Calu3 (cell line): ENCODE data around the gene FER. TPM values are rescaled to one million over a fixed set of nuclear protein-coding genes. Genes with fewer than 3 reads are reported as not detected.
"Not testable (repeated sequence)": the region's sequence is repeated elsewhere in the genome, so short reads cannot be mapped to it uniquely, and the experiment has no call there.

Experiments used
- BruUV-seq: library from RNA; stranded (reverse); fragments of 400-500 nt; replicated peaks from 2 replicates; lab custom pipeline; 2021; lab: Mats Ljungman, UMichigan
- CTCF ChIA-PET: fragments of 300-600 bp; sonication (Branson Sonifier 250); formaldehyde crosslinking; loops from one replicate; lab custom pipeline; 2022; ENCODE audit warnings: antibody characterized with exemption; lab: Charles Lee
- DNase-seq: peaks from one replicate; pipeline ENCODE4 v3.0.0; 2022
- H3K27ac Mint-ChIP-seq: one replicate; pipeline ENCODE4 v1.8.0; 2022; ENCODE audit warnings: mixed read lengths; ENCODE audit not compliant: unreplicated experiment
- H3K27me3 Mint-ChIP-seq: one replicate; pipeline ENCODE4 v1.8.0; 2022; ENCODE audit warnings: mixed read lengths; ENCODE audit not compliant: unreplicated experiment
- H3K36me3 Mint-ChIP-seq: one replicate; pipeline ENCODE4 v1.8.0; 2022; ENCODE audit warnings: mild to moderate bottlenecking, moderate library complexity, mixed read lengths; ENCODE audit not compliant: insufficient read depth, unreplicated experiment
- H3K4me1 Mint-ChIP-seq: one replicate; pipeline ENCODE4 v1.8.0; 2022; ENCODE audit warnings: mild to moderate bottlenecking, low read depth, mixed read lengths; ENCODE audit not compliant: unreplicated experiment
- H3K4me3 Mint-ChIP-seq: one replicate; pipeline ENCODE4 v1.8.0; 2022; ENCODE audit warnings: mild to moderate bottlenecking, low read depth, moderate library complexity, mixed read lengths; ENCODE audit not compliant: unreplicated experiment
- H3K9me3 Mint-ChIP-seq: one replicate; pipeline ENCODE4 v1.8.0; 2022; ENCODE audit warnings: low read depth, mixed read lengths; ENCODE audit not compliant: unreplicated experiment
- intact Hi-C: fragments of 100-400 bp; cut with micrococcal nuclease; formaldehyde crosslinking; loops from one replicate; pipeline ENCODE4 v1.10.0; 2022; ENCODE audit not compliant: unreplicated experiment
- total RNA-seq: library from RNA; stranded (reverse); gene quantifications from 2 replicates; pipeline ENCODE4 v1.2.3, GENCODE V29; 2022
- TF ChIP-seq, protein P1 (sequence below): fragments of 200-600 bp; IDR thresholded peaks from one replicate; pipeline ENCODE4 v1.8.0; 2022; ENCODE audit warnings: antibody characterized with exemption; ENCODE audit not compliant: unreplicated experiment

Gene FER
- total RNA-seq, 1 experiment from 2014 or later: 32.9 TPM

DNA sequence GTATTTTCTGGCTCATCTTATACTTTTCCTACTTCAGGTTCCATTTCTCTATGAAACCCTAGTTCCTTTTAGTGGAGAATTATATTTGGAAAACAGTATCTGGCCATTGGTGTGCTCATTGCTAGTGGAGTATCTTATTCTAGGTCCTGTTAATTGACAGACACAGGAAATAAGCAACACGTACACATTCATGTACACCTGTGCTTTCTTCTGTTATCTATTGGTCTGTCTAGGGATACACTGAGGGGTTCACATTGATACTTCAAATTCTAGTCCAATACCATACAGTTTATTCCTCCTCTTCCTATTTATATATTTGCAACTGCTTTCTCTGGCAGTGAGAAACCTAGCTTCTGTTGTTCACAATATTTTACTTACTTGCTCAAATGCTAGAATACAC is 110.2 kb downstream of the FER start:
- CTCF ChIA-PET: no interaction called here
- BruUV-seq: no TSS peak
- no peak overlapping the region for H3K4me3 Mint-ChIP-seq
- H3K4me1 Mint-ChIP-seq: no peaks in the 10 kb centered on the region
- TF ChIP-seq, protein P1, sequence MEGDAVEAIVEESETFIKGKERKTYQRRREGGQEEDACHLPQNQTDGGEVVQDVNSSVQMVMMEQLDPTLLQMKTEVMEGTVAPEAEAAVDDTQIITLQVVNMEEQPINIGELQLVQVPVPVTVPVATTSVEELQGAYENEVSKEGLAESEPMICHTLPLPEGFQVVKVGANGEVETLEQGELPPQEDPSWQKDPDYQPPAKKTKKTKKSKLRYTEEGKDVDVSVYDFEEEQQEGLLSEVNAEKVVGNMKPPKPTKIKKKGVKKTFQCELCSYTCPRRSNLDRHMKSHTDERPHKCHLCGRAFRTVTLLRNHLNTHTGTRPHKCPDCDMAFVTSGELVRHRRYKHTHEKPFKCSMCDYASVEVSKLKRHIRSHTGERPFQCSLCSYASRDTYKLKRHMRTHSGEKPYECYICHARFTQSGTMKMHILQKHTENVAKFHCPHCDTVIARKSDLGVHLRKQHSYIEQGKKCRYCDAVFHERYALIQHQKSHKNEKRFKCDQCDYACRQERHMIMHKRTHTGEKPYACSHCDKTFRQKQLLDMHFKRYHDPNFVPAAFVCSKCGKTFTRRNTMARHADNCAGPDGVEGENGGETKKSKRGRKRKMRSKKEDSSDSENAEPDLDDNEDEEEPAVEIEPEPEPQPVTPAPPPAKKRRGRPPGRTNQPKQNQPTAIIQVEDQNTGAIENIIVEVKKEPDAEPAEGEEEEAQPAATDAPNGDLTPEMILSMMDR: no peak
- intact Hi-C loops: no loop called here
- peaks cover 3% of the 10 kb centered on the region for H3K9me3 Mint-ChIP-seq
- no peak overlapping the region for H3K27ac Mint-ChIP-seq
- no peaks in the 10 kb centered on the region for H3K36me3 Mint-ChIP-seq
- DNase-seq: no peak
- no peaks in the 10 kb centered on the region for H3K27me3 Mint-ChIP-seq

DNA sequence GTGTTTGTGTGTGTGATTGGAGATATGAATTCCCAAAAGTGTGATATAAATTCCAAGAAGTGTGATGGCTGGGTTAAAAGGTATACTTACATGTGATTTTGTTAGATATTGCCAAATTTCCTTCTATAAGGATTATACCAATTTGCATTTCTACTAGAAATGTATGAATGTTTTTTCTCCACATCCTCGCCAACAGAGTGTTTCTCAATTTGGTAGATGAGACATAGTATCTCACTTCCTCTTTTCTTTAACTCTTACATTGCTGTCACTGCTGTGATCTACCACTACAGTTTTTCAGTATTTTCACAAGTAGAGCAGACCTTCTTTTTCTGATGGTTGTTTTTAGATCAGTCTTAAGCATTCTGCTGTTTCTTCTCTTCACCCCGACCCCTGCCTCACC is 111.3 kb downstream of the FER start:
- H3K27me3 Mint-ChIP-seq: no peaks in the 10 kb centered on the region
- CTCF ChIA-PET: no interaction called here
- no peak for DNase-seq
- H3K4me1 Mint-ChIP-seq: no peaks in the 10 kb centered on the region
- no peak overlapping the region for H3K4me3 Mint-ChIP-seq
- BruUV-seq: no TSS peak
- H3K36me3 Mint-ChIP-seq: no peaks in the 10 kb centered on the region
- intact Hi-C loops: no loop called here
- H3K9me3 Mint-ChIP-seq: no peaks in the 10 kb centered on the region
- H3K27ac Mint-ChIP-seq: no peak overlapping the region
- TF ChIP-seq, protein P1: no peak

DNA sequence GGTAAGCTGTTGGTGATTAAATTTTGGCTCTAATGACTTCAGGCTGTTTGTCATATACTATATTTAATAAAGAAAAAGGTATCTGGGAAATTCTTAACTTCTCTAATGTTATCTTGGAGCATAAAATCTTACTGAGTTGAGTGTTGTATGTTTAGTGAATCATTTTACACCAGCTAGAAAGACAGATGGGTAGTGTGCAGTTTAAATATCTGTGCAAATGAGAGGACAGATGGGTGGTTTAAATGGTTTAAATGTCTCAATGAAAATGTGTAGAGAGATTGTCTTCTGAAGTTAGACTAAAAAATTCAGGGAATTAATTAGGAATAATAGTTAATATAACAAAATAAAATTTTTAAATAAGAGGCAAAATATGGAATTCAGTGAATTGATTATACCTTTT is 114.5 kb downstream of the FER start:
- intact Hi-C loops: no loop called here
- H3K4me3 Mint-ChIP-seq: no peak overlapping the region
- no peak overlapping the region for H3K27ac Mint-ChIP-seq
- no peaks in the 10 kb centered on the region for H3K27me3 Mint-ChIP-seq
- H3K9me3 Mint-ChIP-seq: peaks cover 3% of the 10 kb centered on the region
- TF ChIP-seq, protein P1: no peak
- DNase-seq: no peak
- no TSS peak for BruUV-seq
- H3K4me1 Mint-ChIP-seq: no peaks in the 10 kb centered on the region
- CTCF ChIA-PET: no interaction called here
- no peaks in the 10 kb centered on the region for H3K36me3 Mint-ChIP-seq

DNA sequence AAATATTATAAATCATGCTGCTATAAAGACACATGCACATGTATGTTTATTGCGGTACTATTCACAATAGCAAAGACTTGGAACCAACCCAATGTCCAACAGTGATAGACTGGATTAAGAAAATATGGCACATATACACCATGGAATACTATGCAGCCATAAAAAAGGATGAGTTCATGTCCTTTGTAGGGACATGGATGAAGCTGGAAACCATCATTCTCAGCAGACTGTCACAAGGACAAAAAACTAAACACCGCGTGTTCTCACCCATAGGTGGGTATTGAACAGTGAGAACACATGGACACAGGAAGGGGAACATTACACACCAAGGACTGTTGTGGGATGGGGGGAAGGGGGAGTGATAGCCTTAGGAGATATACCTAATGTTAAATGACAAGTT is 118.4 kb downstream of the FER start:
- H3K27me3 Mint-ChIP-seq, BruUV-seq, H3K27ac Mint-ChIP-seq, intact Hi-C loops, H3K36me3 Mint-ChIP-seq, DNase-seq, H3K4me3 Mint-ChIP-seq, H3K4me1 Mint-ChIP-seq, CTCF ChIA-PET, H3K9me3 Mint-ChIP-seq: not testable (repeated sequence)

DNA sequence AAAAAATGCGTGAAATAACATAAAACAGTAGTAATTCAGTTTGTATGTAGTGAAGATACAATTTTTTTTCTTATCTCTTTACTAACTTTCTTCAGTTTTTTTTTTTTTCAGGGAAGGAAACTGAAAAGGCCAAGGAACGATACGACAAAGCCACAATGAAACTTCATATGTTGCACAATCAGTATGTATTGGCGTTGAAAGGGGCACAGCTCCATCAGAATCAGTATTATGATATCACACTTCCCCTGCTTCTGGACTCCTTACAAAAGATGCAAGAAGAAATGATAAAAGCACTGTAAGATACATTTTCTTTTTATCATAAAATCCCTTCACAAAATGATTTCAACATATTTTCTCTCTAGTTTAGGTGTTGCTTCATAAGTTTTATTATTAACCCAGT is 120.0 kb downstream of the FER start:
- BruUV-seq: no TSS peak
- Mint-ChIP-seq H3K27ac (no peak overlapping the region), H3K9me3 (peaks cover 3% of the 10 kb centered on the region), H3K4me3 (no peak overlapping the region), H3K4me1 (no peaks in the 10 kb centered on the region), H3K36me3 (no peaks in the 10 kb centered on the region), H3K27me3 (no peaks in the 10 kb centered on the region)
- no peak for DNase-seq
- TF ChIP-seq, protein P1: no peak
- intact Hi-C loops: no loop called here
- CTCF ChIA-PET: no interaction called here
